GM19328 (cell line): ENCODE measurements around the gene TAOK3.

Source experiments
- ATAC-seq: cut with Tn5 transposase; IDR thresholded peaks from one replicate; pipeline ENCODE4 v1.9.1; 2021; ENCODE audit warnings: mild to moderate bottlenecking, moderate library complexity; ENCODE audit not compliant: unreplicated experiment

The TAOK3 gene

GRCh38 chr12:118103201-118103600 is 269.5 kb downstream of the TAOK3 start:
- no peak for ATAC-seq

GRCh38 chr12:118102609-118103008 is 270.1 kb downstream of the TAOK3 start:
- ATAC-seq, result no peak

GRCh38 chr12:118102070-118102469 is 270.6 kb downstream of the TAOK3 start:
- ATAC-seq, result no peak

GRCh38 chr12:118101051-118101450 is 271.7 kb downstream of the TAOK3 start:
- ATAC-seq, result no peak
